BLaER1 (cell line): ENCODE measurements around the gene CAPN9.

Experiments used
- H3K27ac ChIP-seq: shearing (Covaris generic); formaldehyde crosslinking; 2 replicates; pipeline ENCODE4 v1.8.1; 2022
- H3K27me3 ChIP-seq: shearing (Covaris generic); formaldehyde crosslinking; 2 replicates; pipeline ENCODE4 v1.8.1; 2022
- H3K36me3 ChIP-seq: shearing (Covaris generic); formaldehyde crosslinking; 2 replicates; pipeline ENCODE4 v1.8.1; 2022
- H3K4me1 ChIP-seq: shearing (Covaris generic); formaldehyde crosslinking; 2 replicates; pipeline ENCODE4 v1.8.1; 2022
- H3K4me2 ChIP-seq: shearing (Covaris generic); formaldehyde crosslinking; 2 replicates; pipeline ENCODE4 v1.8.1; 2022
- H3K4me3 ChIP-seq: shearing (Covaris generic); formaldehyde crosslinking; 2 replicates; pipeline ENCODE4 v1.8.1; 2022
- H3K9ac ChIP-seq: shearing (Covaris generic); formaldehyde crosslinking; 2 replicates; pipeline ENCODE4 v1.8.1; 2022
- H3K9me3 ChIP-seq: shearing (Covaris generic); formaldehyde crosslinking; 2 replicates; pipeline ENCODE4 v1.8.1; 2022
- H4K20me1 ChIP-seq: shearing (Covaris generic); formaldehyde crosslinking; 2 replicates; pipeline ENCODE4 v1.8.1; 2022
- Cebpa-rat ChIP-seq: shearing (Covaris generic); IDR thresholded peaks from 2 replicates; pipeline ENCODE4 v1.8.1; 2022

Gene CAPN9

DNA sequence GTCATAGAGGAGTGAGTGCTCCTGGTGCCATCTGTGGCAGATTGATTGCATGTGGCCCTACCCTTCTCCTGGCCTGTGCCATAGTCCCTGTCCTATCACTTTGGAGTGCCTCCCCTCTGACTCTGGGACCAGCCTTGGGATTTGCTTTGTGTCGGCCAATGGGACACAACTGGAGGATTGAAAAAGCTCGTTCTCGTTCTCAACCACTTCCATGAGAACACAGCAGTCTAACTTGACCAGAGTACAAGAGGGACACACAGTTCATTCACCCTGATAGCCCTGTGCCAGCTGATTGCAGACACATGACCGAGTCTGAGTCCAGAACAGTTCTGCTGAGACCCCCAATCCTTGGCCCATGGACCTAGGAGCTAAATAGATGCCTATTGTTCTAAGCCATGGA, 73.4 kb downstream of the CAPN9 start:
- Histone ChIP-seq H3K4me1 (peaks cover 67% of the 10 kb centered on the region), H3K9ac (no peak overlapping the region), H3K9me3 (no peaks in the 10 kb centered on the region), H3K4me2 (no peak overlapping the region), H3K27ac (no peak overlapping the region), H3K4me3 (no peak overlapping the region), H3K27me3 (no peaks in the 10 kb centered on the region), H3K36me3 (no peaks in the 10 kb centered on the region), H4K20me1 (no peaks in the 10 kb centered on the region)
- TF ChIP-seq Cebpa-rat: no peak

DNA sequence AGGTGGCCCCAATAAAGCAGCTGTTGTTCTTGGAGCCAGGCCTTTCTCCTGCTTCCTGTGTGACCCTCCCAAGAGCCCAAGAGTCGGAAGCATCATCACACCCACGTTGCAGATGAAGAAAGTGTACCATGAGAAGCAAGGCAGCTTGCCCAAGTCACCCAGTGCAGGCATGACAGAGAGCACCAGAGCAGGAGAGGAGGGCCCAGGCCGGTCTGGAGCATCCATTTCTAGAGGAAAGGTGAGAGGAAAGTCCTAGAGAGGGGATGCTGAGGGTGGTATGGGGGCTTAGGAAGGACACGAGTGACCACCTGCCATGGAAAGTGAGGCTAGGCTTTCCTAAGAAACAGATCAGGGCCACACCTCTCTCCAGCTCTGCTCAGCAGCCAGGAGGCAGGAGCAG, 74.2 kb downstream of the CAPN9 start:
- Histone ChIP-seq H3K4me2 (peak overlapping the region; percentile 23; the same call in 1 of the 2 replicates), H3K4me3 (no peak overlapping the region), H3K27me3 (no peaks in the 10 kb centered on the region), H3K4me1 (peaks cover 67% of the 10 kb centered on the region), H3K9me3 (no peaks in the 10 kb centered on the region), H3K9ac (no peak overlapping the region), H4K20me1 (no peaks in the 10 kb centered on the region), H3K27ac (no peak overlapping the region), H3K36me3 (no peaks in the 10 kb centered on the region)
- TF ChIP-seq Cebpa-rat: no peak

DNA sequence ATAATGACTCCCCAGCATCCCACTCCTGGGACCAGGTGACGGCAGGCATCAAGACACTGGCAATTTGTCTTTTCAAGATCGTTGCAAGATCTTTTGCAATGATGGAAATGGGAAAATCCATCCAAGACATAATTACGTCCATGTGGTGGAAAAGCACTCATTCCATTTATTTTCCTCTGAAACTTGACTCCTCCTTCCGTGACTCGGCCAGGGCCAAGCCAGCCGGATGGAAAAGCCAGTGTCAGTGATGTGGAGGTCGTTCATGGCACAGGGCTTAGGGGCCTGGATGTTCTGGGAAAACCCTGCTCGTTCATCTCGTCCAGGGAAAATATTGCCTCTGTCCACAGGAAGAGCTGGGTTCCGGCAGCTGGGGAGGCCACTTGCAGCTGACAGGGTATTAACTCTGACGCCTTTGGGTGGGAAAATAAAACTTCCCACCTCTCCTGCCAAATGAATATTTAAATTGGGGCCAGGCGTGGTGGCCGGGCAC, 74.9 kb downstream of the CAPN9 start:
- Histone ChIP-seq H3K9ac (no peak overlapping the region), H3K9me3 (no peaks in the 10 kb centered on the region), H3K4me3 (no peak overlapping the region), H3K27me3 (no peaks in the 10 kb centered on the region), H3K4me2 (peak overlapping the region; percentile 75; the same call in 1 of the 2 replicates), H3K36me3 (no peaks in the 10 kb centered on the region), H4K20me1 (no peaks in the 10 kb centered on the region), H3K4me1 (peaks cover 60% of the 10 kb centered on the region), H3K27ac (no peak overlapping the region)
- TF ChIP-seq Cebpa-rat: no peak

DNA sequence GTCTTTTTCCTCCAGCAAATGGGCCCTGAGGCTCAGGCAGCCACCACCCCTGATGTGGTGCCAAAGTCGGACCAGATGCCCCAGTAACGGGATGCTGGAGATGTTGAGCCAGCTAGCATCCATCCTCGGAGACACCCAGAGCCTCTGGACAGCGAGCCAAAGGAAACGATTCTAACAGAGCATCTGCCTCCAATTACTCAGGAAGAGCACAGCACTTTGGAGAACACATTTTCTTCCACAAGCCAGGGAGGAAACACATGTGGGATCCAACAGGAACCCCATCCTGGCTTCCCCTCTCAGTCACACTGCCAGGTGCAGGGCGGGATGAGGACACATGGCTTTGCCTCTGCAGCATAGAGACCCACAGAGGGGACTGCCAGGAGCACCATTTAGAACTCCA, 76.2 kb downstream of the CAPN9 start:
- no peaks in the 10 kb centered on the region for H3K27me3 ChIP-seq

DNA sequence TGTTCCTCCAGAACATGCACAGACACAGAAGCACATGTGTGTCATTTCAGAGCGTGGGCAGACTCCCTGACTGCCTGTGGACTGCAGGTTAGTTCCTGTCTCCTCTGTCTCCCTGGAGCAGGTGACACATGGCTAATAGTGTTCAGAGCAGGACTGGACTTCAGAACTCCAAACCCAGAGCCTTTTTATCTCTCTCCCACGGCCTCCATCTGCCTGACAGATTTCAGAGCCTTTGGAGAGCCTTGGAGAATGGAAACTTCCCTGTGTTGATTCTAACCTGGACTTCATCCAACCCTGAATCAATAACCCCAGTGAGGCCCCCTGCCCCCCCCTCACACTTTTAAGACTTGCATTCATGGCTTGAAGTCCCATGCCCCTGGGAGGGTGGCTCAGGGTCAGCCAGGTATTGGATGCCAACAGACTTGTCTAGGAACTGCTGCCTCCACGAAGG, 76.8 kb downstream of the CAPN9 start:
- Histone ChIP-seq H3K27ac (no peak overlapping the region), H3K27me3 (no peaks in the 10 kb centered on the region), H3K4me2 (peak overlapping the region; percentile 75), H3K9me3 (no peaks in the 10 kb centered on the region), H3K36me3 (no peaks in the 10 kb centered on the region), H3K4me1 (peaks cover 56% of the 10 kb centered on the region), H3K4me3 (no peak overlapping the region), H4K20me1 (no peaks in the 10 kb centered on the region), H3K9ac (no peak overlapping the region)
- no peak for TF ChIP-seq Cebpa-rat

More for the DNA sequence above, 76.2 kb downstream of the CAPN9 start:
- H3K27ac ChIP-seq: no peak overlapping the region; the same call in 1 of the 2 replicates
- no peaks in the 10 kb centered on the region for H3K9me3 ChIP-seq
- no peaks in the 10 kb centered on the region for H3K36me3 ChIP-seq
- H3K4me3 ChIP-seq: no peak overlapping the region
- peaks cover 56% of the 10 kb centered on the region for H3K4me1 ChIP-seq
- peak overlapping the region; percentile 1; the same call in 1 of the 2 replicates for H3K9ac ChIP-seq
- peak overlapping the region; percentile 75 for H3K4me2 ChIP-seq
- H4K20me1 ChIP-seq: no peaks in the 10 kb centered on the region
- no peak for TF ChIP-seq Cebpa-rat

DNA sequence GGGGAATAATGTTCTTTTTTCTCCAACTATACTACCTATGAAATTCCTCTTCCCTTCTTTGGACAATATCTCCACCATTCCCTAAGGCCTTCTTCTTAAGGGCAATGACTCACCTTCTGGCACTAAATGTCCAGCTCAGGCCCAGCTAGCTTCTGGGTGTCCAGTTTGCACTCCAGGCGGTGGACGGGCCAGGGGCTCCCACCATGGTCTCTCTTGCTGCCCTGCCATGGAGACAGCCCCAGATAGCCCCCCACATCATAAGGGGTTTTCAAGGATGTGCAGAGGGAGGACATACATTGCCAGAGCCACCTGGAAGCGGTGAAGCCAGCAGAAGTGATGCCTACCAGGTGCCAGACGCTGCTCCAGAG, 77.3 kb downstream of the CAPN9 start:
- H3K4me2 ChIP-seq: peak overlapping the region; percentile 75
- H4K20me1 ChIP-seq: no peaks in the 10 kb centered on the region
- peaks cover 56% of the 10 kb centered on the region for H3K4me1 ChIP-seq
- H3K9ac ChIP-seq: no peak overlapping the region
- no peak overlapping the region for H3K4me3 ChIP-seq
- no peaks in the 10 kb centered on the region for H3K9me3 ChIP-seq
- H3K27me3 ChIP-seq: no peaks in the 10 kb centered on the region
- no peaks in the 10 kb centered on the region for H3K36me3 ChIP-seq
- H3K27ac ChIP-seq: peak overlapping the region; percentile 25; the same call in 1 of the 2 replicates
- TF ChIP-seq Cebpa-rat: no peak

DNA sequence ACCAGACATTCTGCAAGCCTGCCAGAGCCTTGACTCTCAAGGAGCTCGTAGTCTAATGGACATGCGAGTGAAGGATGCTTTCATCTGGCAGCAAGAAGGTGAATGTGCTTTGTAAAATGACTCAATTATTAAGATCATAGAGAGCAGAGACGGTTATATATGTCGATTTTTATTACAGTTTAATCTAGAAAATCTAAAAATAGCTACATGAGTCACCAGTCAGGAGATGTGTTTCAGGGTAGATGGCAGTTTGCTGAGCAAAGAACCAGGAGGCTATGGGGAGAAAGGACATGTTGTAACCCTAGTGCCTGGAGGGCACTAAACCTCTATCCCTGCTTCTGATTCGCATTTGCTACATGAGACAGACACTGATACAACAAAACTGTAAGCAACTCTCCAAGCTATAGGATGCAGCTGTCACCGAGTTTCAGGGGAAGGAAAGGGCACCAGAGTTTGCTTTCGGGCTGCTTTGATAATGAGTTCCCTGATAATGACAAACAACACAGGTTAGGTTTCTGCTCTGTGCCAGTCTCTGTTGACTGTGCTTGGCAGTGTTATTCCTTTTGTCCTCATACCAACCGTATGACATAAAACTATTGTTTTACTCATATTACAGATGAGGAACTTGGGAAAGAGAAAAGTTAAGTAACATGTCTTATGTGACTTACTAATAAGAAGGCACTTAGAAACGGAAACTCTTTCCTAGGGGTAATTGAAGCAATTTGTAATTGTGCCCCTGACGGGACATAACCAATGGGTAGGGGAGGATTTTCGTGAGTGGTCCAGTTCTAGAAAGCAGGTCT, 77.9 kb downstream of the CAPN9 start:
- Histone ChIP-seq H3K27me3 (no peaks in the 10 kb centered on the region), H3K4me2 (peak overlapping the region; percentile 75), H3K27ac (peak overlapping the region; percentile 25; the same call in 1 of the 2 replicates), H3K4me3 (no peak overlapping the region), H4K20me1 (no peaks in the 10 kb centered on the region), H3K9me3 (no peaks in the 10 kb centered on the region), H3K4me1 (peaks cover 56% of the 10 kb centered on the region), H3K36me3 (no peaks in the 10 kb centered on the region), H3K9ac (0 out of 2 replicates have a peak overlapping the region, but pooled peaks have one; percentile 4)
- TF ChIP-seq Cebpa-rat: no peak

DNA sequence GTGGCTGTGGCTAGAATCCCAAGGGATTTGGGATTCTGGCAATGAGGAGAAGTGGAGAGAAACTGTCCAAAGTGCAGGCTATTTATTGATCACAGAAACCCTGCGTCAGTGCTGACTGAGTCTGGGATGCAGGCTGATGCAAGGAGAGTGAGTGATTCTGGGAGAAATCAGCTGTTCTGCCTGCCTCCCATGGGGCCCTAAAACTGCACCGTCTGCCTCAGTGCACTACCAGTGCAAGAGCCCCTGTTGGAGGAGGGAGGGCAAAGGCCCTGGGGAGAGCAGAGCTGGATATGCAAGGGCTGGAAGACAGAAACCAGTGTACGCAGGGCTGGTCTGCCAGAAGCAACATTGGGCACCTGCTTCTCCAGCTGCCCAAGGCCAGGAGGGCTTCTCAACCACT, 78.6 kb downstream of the CAPN9 start:
- no peaks in the 10 kb centered on the region for H3K36me3 ChIP-seq
- no peak for TF ChIP-seq Cebpa-rat
- no peaks in the 10 kb centered on the region for H4K20me1 ChIP-seq
- H3K27ac ChIP-seq: no peak overlapping the region
- peaks cover 2% of the 10 kb centered on the region; the same call in 1 of the 2 replicates for H3K9me3 ChIP-seq
- peak overlapping the region; percentile 75 for H3K4me2 ChIP-seq
- peaks cover 56% of the 10 kb centered on the region for H3K4me1 ChIP-seq
- no peak overlapping the region for H3K4me3 ChIP-seq
- no peak overlapping the region for H3K9ac ChIP-seq
- H3K27me3 ChIP-seq: no peaks in the 10 kb centered on the region

DNA sequence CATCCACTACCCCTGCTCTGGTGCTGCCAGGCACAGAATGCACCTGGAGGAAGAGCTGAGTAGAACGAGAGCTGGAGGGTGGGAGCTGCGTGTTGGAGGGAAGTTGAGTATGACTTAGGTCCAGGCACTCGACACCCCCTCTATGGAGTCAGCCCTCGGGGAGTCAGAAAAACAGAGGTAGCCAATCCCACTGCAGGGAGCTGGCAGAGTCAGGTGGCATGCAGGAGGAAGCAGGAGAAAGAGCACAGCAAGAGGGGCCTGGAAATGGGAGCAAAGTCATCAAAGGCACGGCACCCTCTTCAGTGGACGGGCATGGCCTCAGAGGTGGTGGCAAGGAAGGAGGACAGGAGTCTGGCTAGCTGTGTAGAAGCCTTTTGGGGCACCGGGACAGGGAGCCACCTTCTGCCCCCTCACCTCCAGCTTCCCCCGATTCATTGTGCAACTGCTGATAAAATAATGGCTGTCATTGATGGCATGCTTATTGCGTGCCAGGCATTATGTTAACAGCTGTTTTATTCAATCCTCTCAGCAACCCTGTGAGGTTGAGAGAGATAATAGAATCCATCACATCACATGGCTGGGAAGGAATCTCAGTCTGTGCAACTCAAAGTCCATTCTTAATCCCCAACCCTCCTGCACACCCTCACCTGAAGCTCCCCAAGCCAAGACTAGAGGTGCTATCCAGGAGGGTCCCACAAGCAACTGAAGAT, 79.1 kb downstream of the CAPN9 start:
- H3K4me1 ChIP-seq: peaks cover 51% of the 10 kb centered on the region
- no peaks in the 10 kb centered on the region for H4K20me1 ChIP-seq
- no peaks in the 10 kb centered on the region for H3K27me3 ChIP-seq
- TF ChIP-seq Cebpa-rat: no peak
- no peaks in the 10 kb centered on the region for H3K36me3 ChIP-seq
- peaks cover 8% of the 10 kb centered on the region for H3K9me3 ChIP-seq
- H3K4me3 ChIP-seq: no peak overlapping the region
- H3K4me2 ChIP-seq: peak overlapping the region; percentile 75
- no peak overlapping the region for H3K27ac ChIP-seq
- no peak overlapping the region for H3K9ac ChIP-seq

DNA sequence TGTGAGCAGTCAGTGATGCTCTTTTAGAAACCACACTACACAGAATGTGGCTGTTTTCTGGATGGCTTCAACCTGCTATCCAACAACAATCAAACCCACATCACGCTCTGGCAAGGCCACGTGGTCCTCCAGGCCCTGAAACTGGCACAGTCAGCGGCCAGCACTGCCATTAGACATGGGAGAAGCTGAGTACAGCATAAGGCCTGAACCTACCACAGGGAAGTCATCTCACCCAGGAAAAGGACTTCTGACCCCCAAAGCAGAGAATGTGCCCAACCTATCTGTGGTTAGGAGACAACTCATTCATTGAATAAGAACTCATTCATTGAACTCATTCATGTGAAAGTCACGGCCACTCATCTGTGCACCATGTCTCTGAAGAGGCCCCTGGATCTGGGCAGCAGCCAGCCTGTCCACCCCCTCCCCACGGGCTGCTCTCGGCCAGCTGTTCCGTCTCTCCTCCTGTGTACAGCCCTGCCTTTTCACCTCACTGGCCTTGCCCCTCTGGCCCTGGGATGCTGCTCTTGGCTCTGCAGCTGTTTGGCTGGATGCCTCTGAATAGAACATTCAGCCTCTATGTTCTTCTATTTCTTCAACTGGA, 80.0 kb downstream of the CAPN9 start:
- Histone ChIP-seq H3K9ac (no peak overlapping the region), H3K9me3 (peaks cover 11% of the 10 kb centered on the region), H3K4me3 (no peak overlapping the region), H3K4me2 (no peak overlapping the region), H3K4me1 (peaks cover 43% of the 10 kb centered on the region), H3K36me3 (no peaks in the 10 kb centered on the region), H4K20me1 (no peaks in the 10 kb centered on the region), H3K27ac (no peak overlapping the region), H3K27me3 (no peaks in the 10 kb centered on the region)
- TF ChIP-seq Cebpa-rat: no peak
